WTC11 (cell line): ENCODE measurements around the gene RMRP. TPM values are rescaled to one million over a fixed set of nuclear protein-coding genes. Genes with fewer than 3 reads are reported as not detected.
A peak's percentile ranks its signal among the peaks of the same experiment; 100 is the strongest.

Experiments used
- ATAC-seq: fragments of 200-7000 bp; cut with Tn5 transposase; 2 replicates; pipeline ENCODE4 v1.10.0; 2021; ENCODE audit warnings: mild to moderate bottlenecking, moderate library complexity
- CTCF ChIA-PET: fragments of 300-600 bp; sonication (Branson Sonifier 250); formaldehyde crosslinking; loops from one replicate; lab custom pipeline; 2021; ENCODE audit warnings: antibody characterized with exemption; lab: Charles Lee
- POLR2A ChIA-PET: fragments of 350-600 bp; sonication (Branson Sonifier 250); formaldehyde crosslinking; loops from one replicate; lab custom pipeline; 2021; ENCODE audit warnings: antibody characterized with exemption; lab: Charles Lee
- DNase-seq: peaks from one replicate; pipeline ENCODE4 v3.0.0; 2021; ENCODE audit warnings: low spot score
- H3K27ac Mint-ChIP-seq: 2 replicates; pipeline ENCODE4 v1.8.0; 2021; ENCODE audit warnings: mixed read lengths
- H3K27me3 Mint-ChIP-seq: 2 replicates; pipeline ENCODE4 v1.8.0; 2021; ENCODE audit warnings: low read depth, mild to moderate bottlenecking, moderate library complexity, mixed read lengths
- H3K36me3 Mint-ChIP-seq: 2 replicates; pipeline ENCODE4 v1.8.0; 2021; ENCODE audit warnings: mixed read lengths
- H3K4me1 Mint-ChIP-seq: 2 replicates; pipeline ENCODE4 v1.8.0; 2022; ENCODE audit warnings: mixed read lengths
- H3K4me3 Mint-ChIP-seq: 2 replicates; pipeline ENCODE4 v1.8.0; 2021; ENCODE audit warnings: mild to moderate bottlenecking, moderate library complexity, mixed read lengths
- H3K9me3 Mint-ChIP-seq: 2 replicates; pipeline ENCODE4 v1.8.0; 2021; ENCODE audit warnings: mixed read lengths
- ATF2 ChIP-seq: sonication (generic); formaldehyde crosslinking; IDR thresholded peaks from 2 replicates; pipeline ENCODE4 v1.8.1; 2022; ENCODE audit warnings: low read depth, missing genetic modification reagents, borderline replicate concordance
- CREM ChIP-seq: sonication (generic); formaldehyde crosslinking; IDR thresholded peaks from 2 replicates; pipeline ENCODE4 v1.8.1; 2022; ENCODE audit warnings: mild to moderate bottlenecking, missing genetic modification reagents, moderate library complexity
- FOXP4 ChIP-seq: sonication (generic); formaldehyde crosslinking; IDR thresholded peaks from 2 replicates; pipeline ENCODE4 v1.8.0; 2022; ENCODE audit warnings: mild to moderate bottlenecking, missing genetic modification reagents
- HMGXB4 ChIP-seq: sonication (generic); formaldehyde crosslinking; IDR thresholded peaks from 2 replicates; pipeline ENCODE4 v1.8.1; 2023; ENCODE audit warnings: mild to moderate bottlenecking, moderate library complexity, missing genetic modification reagents
- RORB ChIP-seq: fragments of 250-450 bp; sonication (Bioruptor Pico); IDR thresholded peaks from 2 replicates; pipeline ENCODE4 v1.9.0; 2021; ENCODE audit warnings: mild to moderate bottlenecking
- TCF7 ChIP-seq: sonication (generic); formaldehyde crosslinking; IDR thresholded peaks from 2 replicates; pipeline ENCODE4 v1.8.0; 2022; ENCODE audit warnings: mild to moderate bottlenecking, low read depth, missing genetic modification reagents, moderate library complexity
- ZNF138 ChIP-seq: sonication (generic); formaldehyde crosslinking; conservative IDR thresholded peaks from 2 replicates; pipeline ENCODE4 v1.8.1; 2022; ENCODE audit warnings: mild to moderate bottlenecking, moderate library complexity, missing genetic modification reagents
- ZNF281 ChIP-seq: sonication (generic); formaldehyde crosslinking; IDR thresholded peaks from 2 replicates; pipeline ENCODE4 v1.8.0; 2023; ENCODE audit warnings: mild to moderate bottlenecking, missing genetic modification reagents
- ZNF396 ChIP-seq: fragments of 250-450 bp; sonication (Bioruptor Pico); IDR thresholded peaks from 2 replicates; pipeline ENCODE4 v1.8.0; 2021; ENCODE audit warnings: mild to moderate bottlenecking, moderate library complexity, borderline replicate concordance
- ZNF416 ChIP-seq: fragments of 250-450 bp; sonication (Bioruptor Pico); IDR thresholded peaks from 2 replicates; pipeline ENCODE4 v1.9.0; 2021; ENCODE audit warnings: mild to moderate bottlenecking, inconsistent platforms
- ZNF512 ChIP-seq: sonication (generic); formaldehyde crosslinking; IDR thresholded peaks from 2 replicates; pipeline ENCODE4 v1.8.1; 2022; ENCODE audit warnings: missing genetic modification reagents, borderline replicate concordance
- ZNF532 ChIP-seq: fragments of 250-450 bp; sonication (Bioruptor Pico); IDR thresholded peaks from 2 replicates; pipeline ENCODE4 v1.9.0; 2021; ENCODE audit warnings: mild to moderate bottlenecking, borderline replicate concordance
- ZSCAN18 ChIP-seq: fragments of 250-450 bp; sonication (Bioruptor Pico); IDR thresholded peaks from 2 replicates; pipeline ENCODE4 v2.1.2; 2022; ENCODE audit warnings: mild to moderate bottlenecking, moderate library complexity
- total RNA-seq: library from RNA; stranded (reverse); gene quantifications from 3 replicates; pipeline ENCODE4 v1.2.3, GENCODE V29; 2021

The RMRP gene
- total RNA-seq, 1 experiment from 2014 or later = 25,958 TPM

GRCh38 chr9:35666045-35666444 is 8.2 kb upstream of the RMRP start (continued):
- no peak for TF ChIP-seq ATF2
- no peak for TF ChIP-seq ZNF396 (CRISPR knock-in tag)
- no peak for TF ChIP-seq ZNF532 (CRISPR knock-in tag)
- no peak for TF ChIP-seq TCF7 (CRISPR knock-in tag)
- no peak for TF ChIP-seq ZNF281 (CRISPR knock-in tag)

GRCh38 chr9:35665471-35665818 is 7.6 kb upstream of the RMRP start:
- POLR2A ChIA-PET = interaction anchor here (1.0 to 2.7 kb wide), 10 partner anchors 8 to 149 kb away, joined by 3 to 17 read pairs (median 4); partner anchors contain the start of genes CA9, HINT2 and TPM2
- no peak for DNase-seq
- Mint-ChIP-seq H3K4me1 (peaks cover 24% of the 10 kb centered on the region), H3K9me3 (peaks cover 7% of the 10 kb centered on the region), H3K27me3 (no peaks in the 10 kb centered on the region; the same call in 1 of the 2 replicates), H3K36me3 (peaks cover 27% of the 10 kb centered on the region), H3K27ac (peak overlapping the region; percentile 71; the same call in 1 of the 2 replicates), H3K4me3 (peak overlapping the region; percentile 81)
- no peak for TF ChIP-seq CREM (CRISPR knock-in tag)
- CTCF ChIA-PET = interaction anchor here (0.8 to 10.2 kb wide), 18 partner anchors 9 to 217 kb away, joined by 3 to 127 read pairs (median 12); partner anchors contain the start of genes CREB3, GBA2, RGP1 and TESK1
- ATAC-seq = no peak

- H3K36me3 Mint-ChIP-seq = peaks cover 32% of the 10 kb centered on the region
- POLR2A ChIA-PET = interaction anchor here (0.7 to 2.7 kb wide), 13 partner anchors 8 to 150 kb away, joined by 3 to 17 read pairs (median 4); partner anchors contain the start of genes CA9, CREB3, HINT2 and TLN1
- H3K4me3 Mint-ChIP-seq = peak within 1 kb of the TSS; percentile 81
- H3K27me3 Mint-ChIP-seq = no peaks in the 10 kb centered on the region; the same call in 1 of the 2 replicates
- CTCF ChIA-PET = interaction anchor here (0.5 to 10.2 kb wide), 25 partner anchors 8 to 620 kb away, joined by 3 to 127 read pairs (median 7); partner anchors contain the start of genes CREB3, GBA2, RGP1 and SIT1
- peak within 1 kb of the TSS; percentile 71; the same call in 1 of the 2 replicates for H3K27ac Mint-ChIP-seq
- ATAC-seq = peak; percentile 97
- peaks cover 7% of the 10 kb centered on the region for H3K9me3 Mint-ChIP-seq
- peaks cover 24% of the 10 kb centered on the region for H3K4me1 Mint-ChIP-seq
- peak; percentile 91 for DNase-seq
- TF ChIP-seq HMGXB4 (CRISPR knock-in tag) (peak; percentile 90; the same call in 1 of the 2 replicates), RORB (no peak), ZNF416 (CRISPR knock-in tag) (0 out of 2 replicates have a peak, but pooled peaks have one; percentile 17), ZSCAN18 (CRISPR knock-in tag) (no peak), ZNF138 (CRISPR knock-in tag) (peak; percentile 85; the same call in 1 of the 2 replicates), ZNF512 (CRISPR knock-in tag) (no peak), FOXP4 (no peak; the same call in 1 of the 2 replicates)
These were observed 7.0 kb upstream of the RMRP start, which contains the start of gene ARHGEF39 for GRCh38 chr9:35664531-35665470. Gene ARHGEF39 (minus strand): TSS chr9:35665195. CDS start chr9:35665169, 26 bp downstream.
